Measurements from ENCODE around the gene HSPBP1. TPM values are rescaled to one million over a fixed set of nuclear protein-coding genes. Genes with fewer than 3 reads are reported as not detected.

Gene HSPBP1
- total RNA-seq, 1 donor from 2014 or later: 22.7 TPM

DNA sequence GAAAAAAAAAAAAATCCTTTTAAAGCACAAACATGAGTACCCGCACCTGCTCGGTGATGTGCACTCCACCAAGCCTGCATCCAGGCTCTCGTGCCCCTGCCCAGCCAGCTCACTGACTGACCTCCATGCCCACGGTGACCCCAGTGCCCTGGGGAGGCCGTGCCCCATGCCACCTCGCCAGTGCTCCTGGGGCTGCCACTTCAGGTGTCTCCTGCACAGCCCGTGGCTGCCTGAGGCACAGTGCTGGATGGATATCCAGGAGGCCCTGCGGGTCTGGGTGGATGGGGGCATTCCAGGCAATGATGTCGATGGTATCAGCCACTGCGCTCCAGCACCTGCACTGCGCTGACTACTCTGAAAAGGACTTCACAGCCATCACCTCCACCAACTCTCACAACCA lies 30.1 kb downstream of the HSPBP1 start:
- peaks cover 26% of the 10 kb centered on the region for H3K4me1 Mint-ChIP-seq (ENCODE audit: low read depth)
- TF ChIP-seq, protein P1, sequence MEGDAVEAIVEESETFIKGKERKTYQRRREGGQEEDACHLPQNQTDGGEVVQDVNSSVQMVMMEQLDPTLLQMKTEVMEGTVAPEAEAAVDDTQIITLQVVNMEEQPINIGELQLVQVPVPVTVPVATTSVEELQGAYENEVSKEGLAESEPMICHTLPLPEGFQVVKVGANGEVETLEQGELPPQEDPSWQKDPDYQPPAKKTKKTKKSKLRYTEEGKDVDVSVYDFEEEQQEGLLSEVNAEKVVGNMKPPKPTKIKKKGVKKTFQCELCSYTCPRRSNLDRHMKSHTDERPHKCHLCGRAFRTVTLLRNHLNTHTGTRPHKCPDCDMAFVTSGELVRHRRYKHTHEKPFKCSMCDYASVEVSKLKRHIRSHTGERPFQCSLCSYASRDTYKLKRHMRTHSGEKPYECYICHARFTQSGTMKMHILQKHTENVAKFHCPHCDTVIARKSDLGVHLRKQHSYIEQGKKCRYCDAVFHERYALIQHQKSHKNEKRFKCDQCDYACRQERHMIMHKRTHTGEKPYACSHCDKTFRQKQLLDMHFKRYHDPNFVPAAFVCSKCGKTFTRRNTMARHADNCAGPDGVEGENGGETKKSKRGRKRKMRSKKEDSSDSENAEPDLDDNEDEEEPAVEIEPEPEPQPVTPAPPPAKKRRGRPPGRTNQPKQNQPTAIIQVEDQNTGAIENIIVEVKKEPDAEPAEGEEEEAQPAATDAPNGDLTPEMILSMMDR (IDR thresholded peaks at IDR 0.05): no peak
- H3K27me3 Mint-ChIP-seq (ENCODE audit: low read depth): no peaks in the 10 kb centered on the region
- no peaks in the 10 kb centered on the region for H3K9me3 Mint-ChIP-seq (ENCODE audit: low read depth)
- H3K27ac Mint-ChIP-seq (ENCODE audit: unreplicated experiment): no peak overlapping the region
- peaks cover 2% of the 10 kb centered on the region for H3K36me3 Mint-ChIP-seq (ENCODE audit: low read depth)
- no peak overlapping the region for H3K4me3 Mint-ChIP-seq (ENCODE audit: unreplicated experiment)
- peak; percentile 85 for DNase-seq (ENCODE audit: low spot score)

DNA sequence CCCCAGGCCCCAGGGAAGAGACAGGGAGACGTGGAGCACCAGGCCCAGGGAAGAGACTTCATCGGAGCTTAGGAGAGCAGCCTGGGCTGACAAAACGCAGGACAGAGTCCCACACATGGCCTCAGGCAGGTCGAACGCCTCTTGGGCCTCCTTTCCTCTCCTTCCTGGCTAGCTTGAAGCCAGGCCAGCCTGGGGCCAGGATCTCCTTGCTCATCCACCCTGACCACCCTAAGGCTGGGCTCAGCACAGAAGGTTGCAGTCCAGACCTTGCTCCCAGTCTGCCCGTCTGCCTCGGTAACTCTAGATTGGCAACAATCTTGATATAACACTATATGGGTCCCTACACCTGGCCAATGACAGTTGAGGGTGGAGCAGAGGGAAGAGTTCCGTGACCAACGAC lies 31.2 kb downstream of the HSPBP1 start:
- no peak overlapping the region for H3K4me3 Mint-ChIP-seq (ENCODE audit: unreplicated experiment)
- H3K27ac Mint-ChIP-seq (ENCODE audit: unreplicated experiment): peak overlapping the region; percentile 33
- H3K9me3 Mint-ChIP-seq (ENCODE audit: low read depth): no peaks in the 10 kb centered on the region
- no peaks in the 10 kb centered on the region for H3K27me3 Mint-ChIP-seq (ENCODE audit: low read depth)
- DNase-seq (ENCODE audit: low spot score): no peak
- H3K4me1 Mint-ChIP-seq (ENCODE audit: low read depth): peaks cover 20% of the 10 kb centered on the region
- TF ChIP-seq, protein P1 (IDR thresholded peaks at IDR 0.05): no peak
- peaks cover 5% of the 10 kb centered on the region for H3K36me3 Mint-ChIP-seq (ENCODE audit: low read depth)

DNA sequence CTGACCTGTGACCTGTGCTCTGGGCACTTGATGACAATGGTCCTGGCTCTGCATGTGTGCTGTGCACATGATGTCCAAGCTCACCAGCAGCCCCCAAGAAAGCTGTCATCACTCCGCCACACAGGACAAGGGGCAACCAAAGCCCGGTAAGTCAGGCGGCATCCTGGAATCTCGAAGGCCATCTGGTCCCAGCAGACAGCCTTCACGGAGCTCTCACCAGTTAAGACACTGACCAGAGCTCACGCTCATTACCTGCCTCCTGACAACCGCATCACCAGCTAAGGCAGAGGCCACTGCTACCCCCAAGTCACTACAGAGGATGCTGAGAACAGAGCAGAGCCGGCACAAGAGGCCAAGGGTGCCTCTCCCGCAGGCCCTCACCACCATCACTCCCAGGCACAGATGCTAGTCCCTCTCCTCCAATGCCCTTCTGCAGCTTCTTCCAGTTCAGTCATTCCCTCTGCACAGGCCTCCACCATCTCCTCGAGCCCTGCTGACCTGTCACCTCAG lies 31.7 kb downstream of the HSPBP1 start:
- no peak for DNase-seq (ENCODE audit: low spot score)
- Mint-ChIP-seq H3K27ac (ENCODE audit: unreplicated experiment) (peak overlapping the region; percentile 36), H3K27me3 (ENCODE audit: low read depth) (no peaks in the 10 kb centered on the region), H3K9me3 (ENCODE audit: low read depth) (no peaks in the 10 kb centered on the region), H3K4me1 (ENCODE audit: low read depth) (peaks cover 20% of the 10 kb centered on the region), H3K36me3 (ENCODE audit: low read depth) (peaks cover 5% of the 10 kb centered on the region), H3K4me3 (ENCODE audit: unreplicated experiment) (no peak overlapping the region)
- TF ChIP-seq, protein P1 (IDR thresholded peaks at IDR 0.05): no peak

DNA sequence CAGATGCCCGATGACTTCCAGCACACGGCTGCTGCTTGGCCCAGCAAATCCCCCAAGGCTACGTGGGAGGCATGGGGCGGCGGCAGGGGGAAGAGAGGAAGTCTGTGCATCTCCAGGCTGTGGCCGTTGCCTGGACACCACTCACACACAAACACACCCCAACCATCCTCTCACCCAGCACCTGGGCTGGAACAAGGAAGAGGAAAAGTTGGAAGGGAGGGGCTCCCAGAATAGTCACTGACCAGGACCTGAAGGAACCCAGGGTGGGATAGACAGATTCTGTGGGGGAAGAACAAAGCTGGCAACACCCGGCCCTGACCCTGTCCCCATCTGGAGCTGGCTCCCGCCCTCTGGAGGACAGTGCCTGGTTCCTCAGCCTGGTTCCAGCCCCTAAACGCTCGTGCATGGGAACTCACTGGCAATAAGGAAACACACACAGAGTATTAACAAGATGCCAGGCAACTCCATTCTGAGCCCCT lies 32.2 kb downstream of the HSPBP1 start:
- Mint-ChIP-seq H3K4me3 (ENCODE audit: unreplicated experiment) (no peak overlapping the region), H3K4me1 (ENCODE audit: low read depth) (peaks cover 20% of the 10 kb centered on the region), H3K27ac (ENCODE audit: unreplicated experiment) (peak overlapping the region; percentile 36), H3K27me3 (ENCODE audit: low read depth) (no peaks in the 10 kb centered on the region), H3K36me3 (ENCODE audit: low read depth) (peaks cover 7% of the 10 kb centered on the region), H3K9me3 (ENCODE audit: low read depth) (no peaks in the 10 kb centered on the region)
- TF ChIP-seq, protein P1 (IDR thresholded peaks at IDR 0.05): peak; percentile 16
- DNase-seq (ENCODE audit: low spot score): no peak

DNA sequence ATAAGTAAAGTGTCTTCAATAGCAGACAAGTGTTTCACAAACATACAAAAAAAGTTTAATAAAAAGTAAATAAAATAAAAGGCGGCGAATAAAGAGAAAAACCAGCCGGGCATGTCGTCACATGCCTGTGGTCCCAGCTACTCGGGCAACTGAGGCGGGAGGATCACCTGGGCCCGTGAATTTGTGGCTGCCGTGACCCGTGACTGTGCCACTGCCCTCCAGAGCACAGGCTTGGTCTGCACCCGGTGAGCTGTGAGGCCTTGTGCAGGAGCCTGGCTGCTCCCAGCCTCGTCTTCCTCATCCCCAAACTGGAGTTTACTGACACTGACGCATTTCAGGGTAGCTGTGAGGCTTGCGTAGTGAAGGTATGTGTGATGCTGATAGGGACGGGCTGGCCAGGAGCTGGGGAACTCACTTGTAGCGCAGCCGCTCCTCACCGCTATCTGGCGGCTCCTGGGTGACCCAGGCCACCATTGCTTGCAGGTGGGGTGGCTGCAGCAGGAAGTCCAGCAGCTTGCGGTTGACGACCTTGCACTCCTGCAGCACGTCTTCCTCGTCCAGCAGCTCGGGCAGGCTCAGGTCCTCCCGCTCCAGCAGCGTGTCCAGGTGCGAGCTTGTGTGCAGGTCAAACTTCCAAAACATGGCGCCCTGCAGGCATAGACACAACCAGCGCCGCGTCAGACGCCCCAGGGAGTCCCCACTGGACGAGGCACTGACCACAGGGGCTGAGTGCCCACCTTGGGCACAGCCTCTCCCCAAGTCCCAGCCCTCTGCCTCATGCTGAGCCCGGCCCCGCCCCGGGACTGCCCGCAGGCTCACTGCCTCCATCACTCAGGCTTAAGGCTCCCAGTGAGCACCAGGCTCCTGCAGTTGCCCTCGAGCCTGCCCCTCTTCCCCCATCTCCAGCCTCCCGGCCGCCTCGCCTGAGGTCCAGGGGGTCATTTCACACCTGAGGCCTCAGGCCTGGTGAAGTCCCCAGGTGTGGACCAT lies 33.2 kb downstream of the HSPBP1 start:
- DNase-seq (ENCODE audit: low spot score): peak; percentile 92
- no peak overlapping the region for H3K4me3 Mint-ChIP-seq (ENCODE audit: unreplicated experiment)
- TF ChIP-seq, protein P1 (IDR thresholded peaks at IDR 0.05): no peak
- H3K4me1 Mint-ChIP-seq (ENCODE audit: low read depth): peaks cover 18% of the 10 kb centered on the region
- H3K27me3 Mint-ChIP-seq (ENCODE audit: low read depth): no peaks in the 10 kb centered on the region
- peaks cover 9% of the 10 kb centered on the region for H3K36me3 Mint-ChIP-seq (ENCODE audit: low read depth)
- no peaks in the 10 kb centered on the region for H3K9me3 Mint-ChIP-seq (ENCODE audit: low read depth)
- no peak overlapping the region for H3K27ac Mint-ChIP-seq (ENCODE audit: unreplicated experiment)
